ENCODE data around the gene CCDC117. TPM values are rescaled to one million over a fixed set of nuclear protein-coding genes. Genes with fewer than 3 reads are reported as not detected.

The CCDC117 gene
- total RNA-seq, 1 donor from 2014 or later: 10.1 TPM

DNA sequence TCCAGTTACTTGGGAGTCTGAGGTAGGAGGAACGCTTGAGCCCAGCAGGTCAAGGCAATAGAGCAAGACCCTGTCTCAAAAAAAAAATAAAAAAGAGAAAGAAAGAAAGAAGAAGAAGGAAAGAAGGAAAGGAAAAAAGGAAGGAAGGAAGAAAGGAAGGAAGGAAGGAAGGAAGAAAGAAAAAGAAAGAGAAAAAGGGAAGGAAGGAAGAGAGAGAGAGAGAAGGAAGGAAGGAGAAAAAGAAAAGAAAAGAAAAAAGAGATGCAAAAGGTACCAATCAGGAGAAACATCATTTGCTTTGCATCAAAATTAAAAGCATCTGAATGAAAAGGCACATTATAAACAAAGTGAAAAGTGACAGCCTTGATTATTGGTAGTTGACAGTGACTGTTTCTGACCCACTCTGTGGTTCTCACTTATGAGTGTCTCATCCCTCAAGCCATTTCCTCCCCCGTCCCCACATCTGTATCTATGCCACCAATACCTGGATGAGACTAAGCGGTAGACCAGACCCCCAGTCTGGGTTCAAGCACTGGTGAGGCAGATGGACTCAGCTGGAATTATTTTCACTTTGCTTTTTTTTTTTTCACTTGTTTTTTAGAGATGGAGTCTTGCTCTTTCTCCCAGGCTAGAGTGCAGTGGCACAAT, 60.9 kb downstream of the CCDC117 start:
- peaks cover 11% of the 10 kb centered on the region for H3K4me1 ChIP-seq
- H3K9me3 ChIP-seq (replicated peaks): no peaks in the 10 kb centered on the region
- H3K27ac ChIP-seq (replicated peaks): no peak overlapping the region
- H3K27me3 ChIP-seq (ENCODE audit: low read depth): no peaks in the 10 kb centered on the region
- no peak overlapping the region for H3K4me3 ChIP-seq
- intact Hi-C loops (cut with micrococcal nuclease): loop anchor here (5.0 kb wide), 1 partner anchor 231 kb away; no protein-coding TSS in a partner anchor
- TF ChIP-seq, protein P1, sequence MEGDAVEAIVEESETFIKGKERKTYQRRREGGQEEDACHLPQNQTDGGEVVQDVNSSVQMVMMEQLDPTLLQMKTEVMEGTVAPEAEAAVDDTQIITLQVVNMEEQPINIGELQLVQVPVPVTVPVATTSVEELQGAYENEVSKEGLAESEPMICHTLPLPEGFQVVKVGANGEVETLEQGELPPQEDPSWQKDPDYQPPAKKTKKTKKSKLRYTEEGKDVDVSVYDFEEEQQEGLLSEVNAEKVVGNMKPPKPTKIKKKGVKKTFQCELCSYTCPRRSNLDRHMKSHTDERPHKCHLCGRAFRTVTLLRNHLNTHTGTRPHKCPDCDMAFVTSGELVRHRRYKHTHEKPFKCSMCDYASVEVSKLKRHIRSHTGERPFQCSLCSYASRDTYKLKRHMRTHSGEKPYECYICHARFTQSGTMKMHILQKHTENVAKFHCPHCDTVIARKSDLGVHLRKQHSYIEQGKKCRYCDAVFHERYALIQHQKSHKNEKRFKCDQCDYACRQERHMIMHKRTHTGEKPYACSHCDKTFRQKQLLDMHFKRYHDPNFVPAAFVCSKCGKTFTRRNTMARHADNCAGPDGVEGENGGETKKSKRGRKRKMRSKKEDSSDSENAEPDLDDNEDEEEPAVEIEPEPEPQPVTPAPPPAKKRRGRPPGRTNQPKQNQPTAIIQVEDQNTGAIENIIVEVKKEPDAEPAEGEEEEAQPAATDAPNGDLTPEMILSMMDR (IDR thresholded peaks at IDR 0.05; ENCODE audit: borderline replicate concordance): no peak
- H3K36me3 ChIP-seq: peaks cover 4% of the 10 kb centered on the region
- no peak for DNase-seq

DNA sequence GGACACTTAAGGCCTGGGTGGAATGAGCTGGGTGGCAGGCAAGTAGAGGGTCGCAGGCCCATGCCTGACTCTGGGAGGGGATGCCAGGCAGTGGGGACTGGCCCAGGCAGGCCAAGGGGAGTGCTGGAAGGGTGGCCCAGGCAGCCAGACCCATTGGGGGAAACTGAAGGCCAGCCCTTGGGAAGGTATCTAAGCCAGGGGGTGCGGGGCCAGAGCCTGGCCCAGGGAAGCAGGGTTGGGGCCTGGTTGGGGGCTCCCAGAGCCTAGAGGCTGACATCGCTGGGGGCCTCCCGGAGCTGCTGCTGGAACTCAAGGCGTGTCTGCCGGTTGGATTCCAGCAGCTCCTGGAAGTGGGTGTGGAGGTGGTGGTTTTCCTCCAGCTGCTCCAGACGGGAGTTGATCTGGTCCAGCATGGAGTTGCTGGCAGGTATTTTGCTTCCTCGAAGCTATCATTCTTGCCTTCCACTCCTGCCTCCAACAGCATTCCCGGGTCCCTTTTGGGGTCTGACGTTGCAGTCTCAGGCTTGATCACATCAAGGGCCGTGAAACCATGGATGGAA, 63.2 kb downstream of the CCDC117 start:
- TF ChIP-seq, protein P1 (IDR thresholded peaks at IDR 0.05; ENCODE audit: borderline replicate concordance): no peak

DNA sequence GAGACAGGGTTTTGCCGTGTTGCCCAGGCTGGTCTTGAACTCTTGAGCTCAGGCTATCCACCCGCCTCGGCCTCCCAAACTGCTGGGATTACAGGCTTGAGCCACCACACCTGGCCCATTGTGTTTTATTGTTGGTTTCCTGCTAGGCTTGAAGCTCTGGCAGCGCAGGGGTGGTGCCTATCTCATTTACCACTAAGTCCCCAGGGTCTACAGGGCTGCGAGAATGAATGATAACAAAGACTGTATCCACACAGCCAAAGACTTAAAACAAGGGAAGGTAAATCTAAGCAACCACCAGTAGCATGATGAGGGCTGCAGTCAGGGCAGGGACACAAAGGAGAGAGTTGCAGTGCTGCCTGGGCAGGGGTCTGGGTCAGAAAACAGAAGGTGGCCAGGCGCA, 65.1 kb downstream of the CCDC117 start:
- TF ChIP-seq, protein P1 (IDR thresholded peaks at IDR 0.05; ENCODE audit: borderline replicate concordance): no peak
- Histone ChIP-seq H3K27me3 (ENCODE audit: low read depth) (no peaks in the 10 kb centered on the region), H3K4me1 (no peaks in the 10 kb centered on the region), H3K9me3 (replicated peaks) (no peaks in the 10 kb centered on the region), H3K4me3 (no peak overlapping the region), H3K27ac (replicated peaks) (no peak overlapping the region), H3K36me3 (no peaks in the 10 kb centered on the region)
- DNase-seq: no peak
- intact Hi-C loops (cut with micrococcal nuclease): no loop called here

More for the DNA sequence above, 63.2 kb downstream of the CCDC117 start:
- intact Hi-C loops (cut with micrococcal nuclease): no loop called here
- Histone ChIP-seq H3K4me3 (no peak overlapping the region), H3K36me3 (peaks cover 4% of the 10 kb centered on the region), H3K9me3 (replicated peaks) (no peaks in the 10 kb centered on the region), H3K27me3 (ENCODE audit: low read depth) (no peaks in the 10 kb centered on the region), H3K27ac (replicated peaks) (no peak overlapping the region), H3K4me1 (no peaks in the 10 kb centered on the region)
- no peak for DNase-seq

Other genes with a start within 250 kb of the CCDC117 start
- 16.4 TPM for gene TTC28, start 92.9 kb upstream of the CCDC117 start, total RNA-seq
- gene CHEK2, start 30.9 kb upstream of the CCDC117 start, total RNA-seq: 2.5 TPM
- 9.8 TPM for gene HSCB, start 30.7 kb upstream of the CCDC117 start, total RNA-seq
- 75.9 TPM for gene XBP1, start 27.9 kb downstream of the CCDC117 start, total RNA-seq
- gene ZNRF3, start 110.9 kb downstream of the CCDC117 start, total RNA-seq: 6.3 TPM